H1 (cell line): ENCODE results near the gene TMEM92.

Experiments used
- ASH2L ChIP-seq: fragments of 200-600, 300-600 bp; sonication (generic); IDR thresholded peaks from one replicate; pipeline ENCODE4 v1.7.1; 2017; ENCODE audit warnings: low read length
- E2F6 ChIP-seq: IDR thresholded peaks from 2 replicates; pipeline ENCODE4 v1.6.1; 2012; ENCODE audit warnings: inconsistent platforms
- KDM4A ChIP-seq: IDR thresholded peaks from one replicate; pipeline ENCODE4 v1.7.1; 2012; ENCODE audit warnings: low read depth, mild to moderate bottlenecking, moderate library complexity, low read length, inconsistent platforms; ENCODE audit not compliant: severe bottlenecking
- POLR2A ChIP-seq, 2 experiments: IDR thresholded peaks; 1 replicate in 1 of 2; 2 replicates in 1 of 2; pipeline ENCODE4 v1.6.1; 2011; ENCODE audit warnings: low read depth in 2 of 2, low read length in 2 of 2, mild to moderate bottlenecking in 2 of 2; ENCODE audit errors: control extremely low read depth in 1 of 2
- RFX5 ChIP-seq: IDR thresholded peaks from 2 replicates; pipeline ENCODE4 v1.6.1; 2011; ENCODE audit warnings: low read depth, low read length, improper control_type of control experiment, borderline replicate concordance
- SP1 ChIP-seq: IDR thresholded peaks from 2 replicates; pipeline ENCODE4 v1.6.1; 2011; ENCODE audit warnings: low read depth, low read length
- TF ChIP-seq, protein P1 (sequence below), 3 experiments: IDR thresholded peaks; 1 replicate in 2 of 3; 2 replicates in 1 of 3; pipeline versions ENCODE4 v1.5.1 to v1.6.1; 2011; ENCODE audit warnings: low read length in 3 of 3, mild to moderate bottlenecking in 3 of 3, inconsistent platforms in 2 of 3, low read depth in 1 of 3, moderate library complexity in 1 of 3; ENCODE audit not compliant: insufficient read depth in 1 of 3; ENCODE audit errors: control extremely low read depth in 1 of 3

- no peak for TF ChIP-seq ASH2L
- TF ChIP-seq POLR2A (IDR thresholded peaks at IDR 0.05; ENCODE audit: control extremely low read depth in 1 of 2, low read depth in 2 of 2, low read length in 2 of 2): no peak
- no peak for TF ChIP-seq RFX5
- TF ChIP-seq, protein P1, sequence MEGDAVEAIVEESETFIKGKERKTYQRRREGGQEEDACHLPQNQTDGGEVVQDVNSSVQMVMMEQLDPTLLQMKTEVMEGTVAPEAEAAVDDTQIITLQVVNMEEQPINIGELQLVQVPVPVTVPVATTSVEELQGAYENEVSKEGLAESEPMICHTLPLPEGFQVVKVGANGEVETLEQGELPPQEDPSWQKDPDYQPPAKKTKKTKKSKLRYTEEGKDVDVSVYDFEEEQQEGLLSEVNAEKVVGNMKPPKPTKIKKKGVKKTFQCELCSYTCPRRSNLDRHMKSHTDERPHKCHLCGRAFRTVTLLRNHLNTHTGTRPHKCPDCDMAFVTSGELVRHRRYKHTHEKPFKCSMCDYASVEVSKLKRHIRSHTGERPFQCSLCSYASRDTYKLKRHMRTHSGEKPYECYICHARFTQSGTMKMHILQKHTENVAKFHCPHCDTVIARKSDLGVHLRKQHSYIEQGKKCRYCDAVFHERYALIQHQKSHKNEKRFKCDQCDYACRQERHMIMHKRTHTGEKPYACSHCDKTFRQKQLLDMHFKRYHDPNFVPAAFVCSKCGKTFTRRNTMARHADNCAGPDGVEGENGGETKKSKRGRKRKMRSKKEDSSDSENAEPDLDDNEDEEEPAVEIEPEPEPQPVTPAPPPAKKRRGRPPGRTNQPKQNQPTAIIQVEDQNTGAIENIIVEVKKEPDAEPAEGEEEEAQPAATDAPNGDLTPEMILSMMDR (IDR thresholded peaks at IDR 0.05; ENCODE audit: control extremely low read depth in 1 of 3, insufficient read depth in 1 of 3, low read depth in 1 of 3, low read length in 3 of 3): no peak
- TF ChIP-seq E2F6: no peak
- no peak for TF ChIP-seq SP1
- TF ChIP-seq KDM4A: no peak
Measured at GRCh38 chr17:50289991-50290702, 15.9 kb downstream of the TMEM92 start.
